NCI-H2081 (cell line): ENCODE results near the gene PSMD9.
"Not testable (repeated sequence)": the region's sequence is repeated elsewhere in the genome, so short reads cannot be mapped to it uniquely, and the experiment has no call there.

ENCODE experiments used
- DNase-seq, 2 experiments: peaks; one replicate each; lab custom pipeline; 2025; lab: John Stamatoyannopoulos, UW

PSMD9 gene, protein sequence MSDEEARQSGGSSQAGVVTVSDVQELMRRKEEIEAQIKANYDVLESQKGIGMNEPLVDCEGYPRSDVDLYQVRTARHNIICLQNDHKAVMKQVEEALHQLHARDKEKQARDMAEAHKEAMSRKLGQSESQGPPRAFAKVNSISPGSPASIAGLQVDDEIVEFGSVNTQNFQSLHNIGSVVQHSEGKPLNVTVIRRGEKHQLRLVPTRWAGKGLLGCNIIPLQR

DNA sequence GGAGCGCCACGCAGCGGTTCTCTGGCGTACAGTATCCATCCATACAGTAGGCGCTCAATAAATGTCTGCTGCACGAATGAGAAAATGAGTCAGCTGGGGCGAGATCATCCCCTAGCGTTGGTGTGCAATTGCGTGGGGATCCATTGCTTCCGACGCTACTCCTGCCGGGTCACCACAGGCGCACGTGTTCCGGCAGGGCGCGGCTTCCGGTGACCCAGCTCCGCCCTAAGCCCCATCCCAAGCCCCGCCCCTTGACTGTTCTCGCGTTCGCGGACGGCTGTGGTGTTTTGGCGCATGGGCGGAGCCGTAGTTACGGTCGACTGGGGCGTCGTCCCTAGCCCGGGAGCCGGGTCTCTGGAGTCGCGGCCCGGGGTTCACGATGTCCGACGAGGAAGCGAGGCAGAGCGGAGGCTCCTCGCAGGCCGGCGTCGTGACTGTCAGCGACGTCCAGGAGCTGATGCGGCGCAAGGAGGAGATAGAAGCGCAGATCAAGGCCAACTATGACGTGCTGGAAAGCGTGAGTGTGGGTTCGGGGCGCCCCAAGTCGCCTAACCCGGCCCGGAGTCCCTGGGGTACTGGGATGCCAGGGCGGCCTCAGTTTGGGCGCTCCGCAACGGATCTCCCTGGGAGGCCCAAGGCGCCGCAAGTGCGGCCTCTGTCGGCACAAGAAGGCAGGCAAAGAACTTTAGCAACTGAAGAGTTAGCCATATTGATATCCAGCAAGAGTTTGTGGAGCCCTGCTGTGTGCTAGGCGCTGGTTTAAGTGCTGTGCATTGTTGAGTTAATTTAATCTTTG, at the start of gene PSMD9:
TSS of gene PSMD9 (plus strand) at position 313 of the 796 bp plus-strand sequence. CDS start at position 380, 67 bp downstream.
- peak; percentile 96 to 97 for DNase-seq

DNA sequence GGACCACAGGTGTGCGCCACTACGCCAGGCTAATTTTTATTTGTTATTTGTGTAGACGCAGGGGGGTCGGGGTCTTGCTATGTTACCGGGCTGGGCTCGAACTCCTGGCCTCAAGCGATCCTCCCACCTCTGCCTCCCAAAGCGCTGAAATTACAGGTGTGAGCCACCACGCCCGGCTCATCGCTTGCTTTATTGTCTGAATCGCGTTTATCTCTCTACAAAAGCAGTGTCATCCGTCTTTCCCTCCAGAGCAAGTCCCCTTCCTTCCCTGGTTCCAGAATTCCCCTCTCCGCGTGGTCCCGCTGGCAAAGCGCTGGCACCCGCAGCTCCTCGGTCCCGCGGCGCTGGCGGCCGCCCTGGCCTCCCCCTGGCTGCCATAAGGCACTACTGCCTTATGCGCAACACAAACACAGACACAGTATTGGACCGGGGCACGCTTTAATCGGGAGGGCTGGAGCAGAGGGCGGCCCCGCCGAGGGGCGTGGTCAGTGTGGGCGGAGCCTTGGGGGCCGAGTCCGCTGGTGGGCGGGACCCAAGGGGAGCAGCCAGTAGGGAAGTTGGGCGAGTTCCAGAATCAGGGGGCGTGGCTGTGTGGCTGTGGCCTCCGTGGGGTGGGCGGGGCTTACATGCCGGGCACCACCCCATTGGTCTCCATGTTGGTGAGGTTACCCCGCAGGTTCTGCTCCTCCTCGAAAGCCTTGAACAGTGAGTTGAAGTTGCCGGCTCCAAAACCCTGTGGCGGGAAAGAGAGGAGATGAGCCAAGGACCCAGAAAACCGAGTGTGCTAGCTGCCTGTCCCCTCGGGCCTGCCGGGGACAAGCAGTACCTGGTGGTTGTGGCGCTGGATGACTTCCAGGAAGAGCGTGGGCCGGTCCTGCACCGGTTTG, 49.2 kb upstream of the PSMD9 start:
- DNase-seq: peak; percentile 95 to 97

DNA sequence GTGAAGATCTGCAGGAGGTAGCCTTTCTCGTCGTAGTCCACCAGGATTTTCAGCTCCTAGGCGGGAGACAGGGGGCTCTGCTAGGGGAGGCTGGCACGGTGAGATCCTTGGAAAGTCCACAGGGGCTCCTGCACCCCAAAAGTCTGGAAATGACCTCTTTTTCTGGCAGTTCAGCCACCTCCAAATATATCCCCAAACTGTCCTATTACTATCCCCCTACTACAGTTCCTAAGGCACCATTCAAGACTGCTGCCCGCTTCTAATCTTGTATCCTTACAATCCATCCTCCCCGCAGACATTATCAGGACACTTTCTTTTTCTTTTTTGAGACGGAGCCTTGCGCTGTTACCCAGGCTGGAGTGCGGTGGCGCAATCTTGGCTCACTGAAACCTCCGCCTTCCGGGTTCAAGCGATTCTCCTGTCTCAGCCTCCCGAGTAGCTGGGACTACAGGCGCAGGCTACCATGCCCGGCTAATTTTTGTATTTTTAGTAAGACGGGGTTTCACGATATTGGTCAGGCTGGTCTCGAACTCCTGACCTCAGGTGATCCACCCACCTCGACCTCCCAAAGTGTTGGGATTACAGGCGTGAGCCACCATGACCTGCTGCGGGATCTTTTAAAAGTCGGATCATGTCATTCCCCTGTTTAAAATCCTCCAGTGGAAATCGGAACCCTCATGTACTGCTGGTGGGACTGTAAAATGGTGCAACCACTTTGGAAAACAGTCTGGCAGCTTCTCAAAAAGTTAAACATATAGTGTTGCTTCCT, 48.4 kb upstream of the PSMD9 start:
- no peak for DNase-seq

DNA sequence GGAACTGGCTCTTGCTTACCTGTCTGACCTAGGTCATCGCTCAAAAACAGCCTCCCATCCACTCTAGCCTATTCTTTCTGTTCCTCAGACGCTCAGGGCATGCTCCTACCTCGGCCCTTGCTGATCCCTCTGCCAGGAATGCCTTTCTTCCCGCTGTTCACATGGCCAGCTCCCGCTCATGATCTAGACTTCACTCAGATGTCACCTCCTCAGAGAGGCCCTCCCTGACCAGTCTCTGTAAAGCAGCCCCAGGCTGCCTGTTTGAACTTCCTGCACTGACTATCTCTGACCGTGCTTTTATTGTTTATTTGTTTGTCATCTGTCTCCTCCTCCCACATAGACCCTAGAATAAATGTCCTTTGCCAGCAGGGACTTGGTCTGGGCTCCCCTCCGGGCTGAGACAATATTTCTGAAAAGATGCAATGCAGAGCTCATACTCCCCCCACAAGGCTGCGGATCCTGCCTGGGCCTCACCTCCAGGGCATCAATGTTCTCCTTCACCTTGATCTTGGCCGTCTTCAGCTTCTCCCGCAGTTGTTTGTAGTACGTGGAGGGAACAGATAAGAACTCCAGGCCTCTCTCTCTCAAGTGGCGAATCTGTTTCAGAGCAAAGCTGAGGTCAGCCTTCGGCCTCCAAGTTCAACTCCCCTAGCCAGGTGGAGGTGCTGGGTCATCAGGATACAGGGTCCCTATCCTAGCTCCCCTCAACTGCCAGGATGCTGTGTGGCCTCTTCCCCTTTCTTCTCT, 45.2 kb upstream of the PSMD9 start:
- no peak for DNase-seq

DNA sequence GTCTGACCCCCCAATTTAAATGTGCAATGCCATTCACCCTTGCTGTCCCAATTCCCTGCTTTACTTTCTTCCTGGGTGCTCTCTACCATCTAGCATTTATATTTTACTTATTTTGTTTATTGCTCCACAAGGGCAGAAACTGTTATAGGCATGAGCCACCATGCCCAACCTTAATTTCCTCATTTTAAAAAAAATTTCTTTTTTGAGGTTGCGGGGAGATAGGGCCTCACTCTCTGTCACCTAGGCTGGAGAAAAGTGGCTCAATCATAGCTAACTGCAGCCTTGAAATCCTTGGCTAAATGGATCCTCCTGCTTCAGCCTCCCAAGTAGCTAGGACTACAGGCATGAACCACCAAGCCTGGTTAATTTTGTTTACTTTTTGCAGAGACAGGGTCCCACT, 42.9 kb upstream of the PSMD9 start:
- no peak for DNase-seq

DNA sequence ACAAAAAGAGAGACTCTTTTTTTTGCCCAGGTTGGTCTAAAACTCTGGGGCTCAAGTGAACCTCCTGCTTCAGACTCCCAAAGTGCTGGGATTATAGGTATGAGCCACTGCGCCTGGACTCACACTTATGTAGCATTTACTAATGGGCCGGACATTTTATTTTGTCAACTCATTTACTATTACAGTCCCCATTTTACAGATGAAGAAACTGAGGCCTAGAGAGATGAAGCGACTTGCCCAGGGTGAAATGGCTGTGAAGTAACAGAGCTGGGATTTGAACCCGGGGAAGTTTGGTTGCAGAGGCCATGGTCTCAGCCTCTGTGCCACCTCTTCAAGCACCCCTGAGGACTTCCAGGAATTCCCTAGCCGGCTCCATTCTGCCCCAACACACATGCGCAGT, 39.4 kb upstream of the PSMD9 start:
- DNase-seq: no peak

DNA sequence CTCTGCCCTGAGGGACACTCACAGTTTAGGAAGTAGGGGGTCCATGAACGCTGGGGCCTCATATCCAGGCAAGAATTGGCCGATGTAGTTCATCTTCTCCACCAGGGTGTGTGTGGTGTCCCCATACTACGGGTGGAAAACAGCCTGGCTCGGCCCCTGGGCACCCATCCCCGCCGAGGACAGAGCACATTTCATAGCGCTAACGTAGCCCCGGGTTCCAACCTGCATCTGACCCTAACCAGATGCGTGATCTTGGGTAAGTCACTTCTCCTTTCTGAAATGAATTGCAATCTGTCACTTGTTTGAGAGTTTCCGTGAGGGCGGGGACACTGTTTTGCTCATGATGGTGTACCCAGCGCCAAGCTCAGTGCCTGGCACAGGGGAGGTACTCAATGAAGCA, 38.9 kb upstream of the PSMD9 start:
- no peak for DNase-seq

DNA sequence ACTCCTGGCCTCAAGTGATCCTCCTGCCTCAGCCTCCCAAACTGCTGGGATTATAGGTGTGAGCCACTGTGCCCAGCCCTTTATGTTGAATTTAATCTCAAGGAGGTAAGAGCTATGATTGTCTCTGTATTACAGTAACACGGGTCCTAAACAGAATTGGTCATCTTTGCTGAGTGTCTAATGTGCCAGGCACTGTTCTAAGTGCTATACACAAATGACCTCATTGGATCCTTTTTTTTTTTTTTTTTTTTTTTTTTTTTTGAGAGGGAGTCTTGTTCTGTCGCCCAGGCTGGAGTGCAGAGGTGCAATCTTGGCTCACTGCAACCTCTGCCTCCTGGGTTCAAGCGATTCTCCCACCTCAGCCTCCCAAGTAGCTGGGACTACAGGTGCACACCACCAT, 36.2 kb upstream of the PSMD9 start:
- DNase-seq: not testable (repeated sequence)

DNA sequence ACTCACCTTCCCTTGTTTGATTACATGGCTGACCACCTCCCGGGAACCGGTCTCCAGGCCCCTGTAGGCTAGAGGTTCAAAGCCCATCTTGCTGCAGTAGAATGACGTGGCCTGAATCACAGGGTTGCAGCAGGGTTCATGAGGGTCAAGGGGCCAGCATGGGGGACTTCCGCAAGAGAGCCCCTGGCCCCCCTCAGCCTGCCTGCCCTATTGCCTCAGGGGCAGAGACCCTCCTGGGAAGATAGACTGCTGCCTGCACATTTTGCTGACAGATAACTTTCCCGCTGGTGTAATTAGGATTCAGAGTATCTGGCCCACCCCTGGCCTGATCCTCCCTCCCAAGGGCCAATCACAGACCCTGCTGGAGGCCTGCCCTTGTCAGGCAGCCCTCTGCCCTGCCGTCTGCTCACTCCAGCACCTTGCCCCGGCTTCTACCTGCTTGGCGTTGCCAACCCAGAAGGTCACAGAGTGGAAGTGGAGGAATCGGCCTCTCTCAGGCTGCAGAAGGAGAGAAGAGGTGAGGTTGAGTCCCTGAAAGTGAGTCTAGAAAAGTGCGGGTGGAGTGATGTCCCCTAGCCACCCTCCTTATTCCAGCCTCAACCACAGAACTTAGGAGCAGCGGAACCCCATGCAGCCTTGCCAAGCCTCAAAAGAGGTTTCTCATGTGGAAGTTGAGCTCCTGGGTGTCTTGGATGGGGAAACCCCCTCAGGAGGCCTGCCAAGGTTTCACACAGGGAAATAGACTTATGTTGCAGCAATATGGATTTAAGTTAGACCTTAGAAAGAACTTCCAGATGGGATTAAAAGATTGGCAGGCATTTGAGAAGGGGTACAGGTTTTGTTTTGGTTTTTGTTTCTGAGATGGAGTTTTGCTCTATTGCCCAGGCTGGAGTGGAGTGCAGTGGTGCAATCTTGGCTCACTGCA, 31.0 kb upstream of the PSMD9 start:
- DNase-seq: no peak

DNA sequence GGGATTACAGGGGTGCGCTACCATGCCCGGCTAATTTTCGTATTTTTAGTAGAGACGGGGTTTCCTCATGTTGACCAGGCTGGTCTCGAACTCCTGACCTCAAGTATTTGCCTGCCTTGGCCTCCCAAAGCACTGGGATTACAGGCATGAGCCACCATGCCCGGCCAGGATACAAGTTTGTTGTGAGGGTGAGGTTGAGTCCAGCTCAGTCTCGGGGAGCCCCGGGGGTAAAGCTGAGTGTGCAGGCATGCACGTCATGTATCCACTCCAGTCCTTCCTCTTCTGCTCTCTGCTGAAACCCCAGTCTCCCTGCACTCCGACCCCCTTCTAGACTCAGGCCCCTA, 30.3 kb upstream of the PSMD9 start:
- DNase-seq: no peak

DNA sequence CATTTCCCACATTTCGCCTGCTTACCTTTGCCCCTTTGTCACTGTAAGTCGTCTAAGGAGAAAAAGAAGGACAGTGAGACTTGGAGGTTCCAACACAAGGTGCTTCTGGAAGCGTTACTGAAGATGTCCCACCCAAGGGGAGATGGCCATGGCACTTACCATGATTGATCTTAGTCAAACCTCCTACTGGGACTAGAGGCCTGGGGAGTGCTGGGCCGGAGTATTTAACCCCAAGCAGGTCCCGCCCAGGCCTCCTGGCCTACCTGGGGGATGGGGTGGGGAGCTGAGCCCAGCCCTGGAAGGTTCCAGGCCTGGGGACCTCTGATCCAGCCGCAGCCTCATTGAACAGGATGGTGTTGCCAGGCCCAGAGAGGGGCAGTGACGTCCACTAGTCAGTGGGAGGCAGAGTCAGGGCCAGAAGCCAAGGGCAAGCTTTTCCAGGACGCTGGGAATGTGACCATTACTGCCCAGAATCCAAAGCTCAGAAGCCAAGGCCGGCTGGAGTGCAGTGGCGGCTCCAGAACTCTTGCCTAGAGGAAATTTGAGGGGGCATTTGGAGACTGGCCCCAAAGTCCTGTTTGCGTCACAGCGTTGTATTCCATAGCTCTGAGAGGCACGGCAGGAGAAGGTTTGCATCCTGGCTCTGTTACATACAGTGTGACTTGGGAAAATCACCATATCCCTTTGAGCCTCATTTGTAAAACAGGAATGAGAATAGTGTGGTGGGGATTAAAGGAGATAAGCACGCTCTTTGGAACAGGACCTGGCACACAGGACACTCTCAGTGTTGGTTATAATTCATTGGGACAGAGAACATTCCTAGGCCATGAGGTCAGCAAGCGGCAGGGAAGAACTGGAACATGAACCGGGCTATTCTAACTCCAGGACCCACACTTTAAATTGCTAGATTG, 29.7 kb upstream of the PSMD9 start, which contains the start of gene HPD:
TSS of gene HPD (minus strand) at position 198 of the 911 bp plus-strand sequence. CDS start at position 162, 36 bp downstream.
- DNase-seq: no peak

DNA sequence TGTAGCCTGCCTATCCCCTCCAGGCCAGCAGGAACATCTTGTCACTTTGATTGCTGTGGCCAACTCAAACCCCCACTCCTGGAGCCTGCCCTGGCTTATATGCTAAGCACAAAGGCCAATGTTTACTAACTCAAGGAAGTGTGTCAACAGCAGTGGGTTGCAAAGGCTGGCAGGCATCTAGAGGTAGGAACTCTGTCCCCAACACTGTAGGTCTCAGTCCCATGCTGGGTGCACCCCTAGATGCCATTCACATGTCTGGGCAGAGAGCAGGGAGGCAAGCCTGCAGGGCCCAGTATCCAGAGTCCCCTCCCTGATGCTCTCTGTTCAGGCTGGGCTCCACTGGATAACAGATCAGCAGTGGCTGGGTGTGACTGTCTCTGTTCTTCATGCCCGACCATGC, 28.3 kb upstream of the PSMD9 start:
- DNase-seq: no peak

DNA sequence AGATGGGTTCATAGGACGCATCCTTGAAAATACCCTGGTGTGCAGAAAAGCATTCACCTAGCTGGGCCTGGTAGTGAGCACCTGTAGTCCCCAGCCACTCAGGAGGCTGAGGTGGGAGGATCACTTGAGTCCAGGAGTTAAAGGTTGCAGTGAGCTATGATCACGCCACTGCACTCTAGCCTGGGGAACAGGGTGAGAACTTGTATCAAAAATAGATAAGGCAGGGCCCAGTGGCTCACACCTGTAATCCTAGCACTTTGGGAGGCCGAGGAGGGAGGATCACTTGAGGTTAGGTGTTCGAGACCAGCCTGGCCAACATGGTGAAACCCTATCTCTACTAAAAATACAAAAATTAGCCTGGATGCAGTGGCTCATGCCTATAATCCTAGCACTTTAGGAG, 27.9 kb upstream of the PSMD9 start:
- DNase-seq: not testable (repeated sequence)

DNA sequence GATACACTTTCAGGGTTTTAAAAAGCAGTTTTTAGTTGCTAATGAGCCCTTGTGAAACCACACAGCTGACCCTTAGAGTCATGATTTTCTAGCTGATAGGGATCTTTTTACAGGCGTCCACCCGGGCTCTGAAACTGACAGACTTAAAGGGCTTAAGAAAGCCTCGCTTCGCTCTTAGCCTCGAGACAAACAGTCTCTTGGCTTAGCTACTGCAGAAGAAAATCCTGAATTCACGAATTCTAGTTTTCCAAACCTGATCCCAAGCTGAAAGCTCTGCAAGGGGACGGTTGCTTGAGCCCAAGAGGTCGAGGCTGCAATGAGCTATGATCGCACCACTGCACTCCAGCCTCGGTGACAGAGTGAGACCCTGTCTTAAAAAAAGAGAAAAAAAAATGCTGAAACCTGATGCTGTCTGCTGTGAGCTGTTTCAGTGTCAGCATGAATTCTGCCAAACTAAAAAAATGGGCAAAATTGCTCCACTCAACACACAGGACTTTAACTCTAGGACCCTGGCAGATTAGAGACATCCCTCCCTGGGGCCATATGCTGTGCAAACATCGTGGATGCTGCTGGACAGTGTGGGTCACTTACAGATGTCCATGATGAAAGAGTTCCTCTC, 26.8 kb upstream of the PSMD9 start:
- DNase-seq: no peak

DNA sequence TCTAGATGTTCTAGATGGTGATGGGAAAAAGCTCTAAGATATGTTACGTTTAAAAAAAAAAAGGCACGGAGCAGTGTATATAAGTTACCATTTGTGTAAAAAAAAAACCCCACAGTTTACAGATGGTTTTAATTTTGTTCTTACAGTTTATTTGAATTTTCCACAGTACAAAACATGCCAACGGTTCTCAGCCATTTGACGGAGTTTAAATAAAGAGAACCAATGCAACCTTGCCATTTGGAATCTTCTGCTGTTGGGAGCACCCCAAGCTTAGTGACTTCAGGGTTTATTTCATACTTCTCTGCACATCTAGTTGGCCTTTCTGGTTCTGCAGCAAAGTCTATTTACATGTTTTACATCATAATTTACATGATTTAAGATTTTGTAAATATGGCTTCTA, 22.3 kb upstream of the PSMD9 start:
- DNase-seq: no peak

DNA sequence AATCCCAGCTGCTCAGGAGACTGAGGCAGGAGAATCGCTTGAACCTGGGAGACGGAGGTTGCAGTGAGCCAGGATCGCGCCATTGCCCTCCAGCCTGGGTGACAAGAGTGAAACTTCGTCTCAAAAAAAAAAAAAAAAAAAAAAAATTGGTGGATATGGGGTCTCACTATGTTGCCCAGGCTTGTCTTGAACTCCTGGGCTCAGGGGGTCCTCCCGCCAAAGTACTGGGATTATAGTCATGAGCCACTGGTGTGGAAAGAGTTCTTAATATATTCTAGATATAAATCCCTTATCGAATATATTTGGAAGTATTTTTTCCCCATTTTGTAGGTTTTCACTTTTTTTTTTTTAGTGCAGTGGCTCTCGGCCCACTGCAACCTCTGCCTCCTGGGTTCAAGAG, 19.4 kb upstream of the PSMD9 start:
- DNase-seq: not testable (repeated sequence)

DNA sequence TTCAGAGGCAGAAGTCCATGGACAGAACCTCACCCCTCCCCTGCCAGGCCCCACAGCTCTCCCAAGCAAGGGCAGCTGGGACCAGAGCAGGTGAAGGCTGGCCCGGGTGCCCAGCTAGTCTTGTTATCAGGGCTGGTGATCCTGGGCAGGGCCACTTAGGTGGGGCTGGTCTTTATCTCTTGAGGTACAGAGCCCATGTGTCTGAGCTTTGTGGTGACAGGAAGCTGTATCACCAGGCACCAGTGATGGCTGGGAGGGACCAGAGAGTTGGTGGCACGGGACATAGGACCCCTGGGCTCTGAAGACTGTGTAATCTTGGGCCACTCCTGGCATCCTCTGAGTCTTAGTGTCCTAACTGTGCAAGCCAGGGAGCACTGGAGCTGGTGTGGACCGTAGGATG, 17.1 kb upstream of the PSMD9 start:
- no peak for DNase-seq

DNA sequence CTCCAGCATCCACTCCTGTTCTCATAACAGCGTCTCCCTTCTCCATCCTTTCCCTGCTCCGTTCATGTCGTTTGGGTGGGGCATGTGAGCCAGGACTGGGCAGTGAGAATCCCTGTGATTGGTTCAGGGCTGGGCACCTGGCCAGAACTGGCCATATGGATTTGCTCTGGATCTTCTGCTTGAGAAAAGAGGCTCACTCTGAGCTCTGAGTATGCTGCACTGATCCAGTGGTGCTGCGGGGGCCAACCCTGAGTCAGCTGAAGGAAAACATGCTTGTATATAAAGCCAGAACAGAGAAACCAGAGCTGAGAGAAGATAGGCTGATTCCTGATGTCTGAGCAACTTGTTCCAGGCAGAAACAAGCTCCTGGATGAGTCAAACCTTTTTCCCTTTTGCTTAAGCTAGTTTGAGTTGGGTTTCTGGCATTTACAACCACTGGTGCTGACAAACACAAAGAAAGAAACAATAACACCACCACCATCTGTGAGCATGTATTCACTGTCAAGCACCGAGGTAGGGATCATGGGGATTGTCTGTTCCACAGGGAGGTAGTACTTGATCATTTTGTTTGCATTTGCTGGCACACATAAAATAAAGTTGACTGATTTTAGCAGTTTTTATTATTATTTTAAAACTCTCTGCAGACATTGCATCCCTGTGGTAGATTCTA, 15.9 kb upstream of the PSMD9 start:
- DNase-seq: no peak
